Neural crest cell (in vitro differentiated cells): ENCODE data around the gene HIRA. TPM values are rescaled to one million over a fixed set of nuclear protein-coding genes. Genes with fewer than 3 reads are reported as not detected.

Source experiments
- DNase-seq: peaks from one replicate; pipeline ENCODE4 v3.0.0; 2021; ENCODE audit warnings: low read depth, mixed read lengths, low spot score
- H3K27ac Mint-ChIP-seq: one replicate; pipeline ENCODE4 v1.8.0; 2021; ENCODE audit warnings: mild to moderate bottlenecking, mixed read lengths; ENCODE audit not compliant: unreplicated experiment
- H3K27me3 Mint-ChIP-seq: 2 replicates; pipeline ENCODE4 v1.8.0; 2021; ENCODE audit warnings: low read depth, mild to moderate bottlenecking, mixed read lengths
- H3K36me3 Mint-ChIP-seq: 2 replicates; pipeline ENCODE4 v1.8.0; 2021; ENCODE audit warnings: low read depth, mild to moderate bottlenecking, mixed read lengths
- H3K4me1 Mint-ChIP-seq: 2 replicates; pipeline ENCODE4 v1.8.0; 2021; ENCODE audit warnings: mixed read lengths
- H3K4me3 Mint-ChIP-seq: one replicate; pipeline ENCODE4 v1.8.0; 2021; ENCODE audit warnings: mild to moderate bottlenecking, mixed read lengths
- H3K9me3 Mint-ChIP-seq: 2 replicates; pipeline ENCODE4 v1.8.0; 2021; ENCODE audit warnings: mixed read lengths
- total RNA-seq: library from RNA; stranded (reverse); gene quantifications from 2 replicates; pipeline ENCODE4 v1.2.1, GENCODE V29; 2021
- TF ChIP-seq, protein P1 (sequence below): fragments of 200-600 bp; sonication (generic); conservative IDR thresholded peaks from 2 replicates; pipeline ENCODE4 v1.5.0; 2021; ENCODE audit warnings: antibody characterized with exemption, mild to moderate bottlenecking

HIRA gene
- total RNA-seq, 1 donor from 2014 or later, result 57.1 TPM

DNA sequence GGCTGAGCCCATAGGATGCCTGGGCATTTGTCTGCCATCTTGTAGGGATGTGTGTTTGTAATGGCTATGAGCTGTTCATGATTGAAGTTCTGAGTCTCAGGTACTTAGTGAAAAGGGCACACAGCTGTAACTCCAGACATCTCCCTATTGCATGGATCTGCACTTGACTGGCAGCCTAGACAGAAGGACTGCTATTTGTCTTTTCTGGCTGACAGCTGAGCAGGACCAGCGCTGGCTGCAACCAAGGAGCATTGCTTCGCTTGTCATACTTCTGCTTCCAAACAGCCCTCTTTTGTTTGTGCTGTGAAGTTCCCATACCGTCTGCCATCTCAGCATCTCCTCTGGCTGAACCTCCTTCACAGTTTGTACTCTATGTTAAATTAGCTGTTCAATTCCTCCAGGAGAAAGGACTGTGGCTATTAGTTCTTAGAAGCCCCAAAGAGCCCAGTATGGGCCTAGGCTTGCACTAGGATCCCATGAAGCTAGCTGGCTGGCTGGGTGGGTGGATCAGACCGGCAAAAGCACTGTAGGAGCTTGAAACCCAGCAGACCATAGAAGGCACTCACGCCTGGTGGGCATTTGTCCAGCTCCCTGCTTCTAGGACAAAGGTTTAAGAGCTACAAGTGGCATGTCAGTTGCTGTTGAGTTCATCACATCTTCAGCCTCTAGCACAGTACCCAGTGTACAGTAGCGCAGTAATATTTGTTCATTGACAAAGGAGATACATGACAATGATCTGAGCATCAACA lies 20.4 kb downstream of the HIRA start:
- H3K4me1 Mint-ChIP-seq, result peaks cover 9% of the 10 kb centered on the region
- H3K9me3 Mint-ChIP-seq, result peaks cover 4% of the 10 kb centered on the region
- TF ChIP-seq, protein P1, sequence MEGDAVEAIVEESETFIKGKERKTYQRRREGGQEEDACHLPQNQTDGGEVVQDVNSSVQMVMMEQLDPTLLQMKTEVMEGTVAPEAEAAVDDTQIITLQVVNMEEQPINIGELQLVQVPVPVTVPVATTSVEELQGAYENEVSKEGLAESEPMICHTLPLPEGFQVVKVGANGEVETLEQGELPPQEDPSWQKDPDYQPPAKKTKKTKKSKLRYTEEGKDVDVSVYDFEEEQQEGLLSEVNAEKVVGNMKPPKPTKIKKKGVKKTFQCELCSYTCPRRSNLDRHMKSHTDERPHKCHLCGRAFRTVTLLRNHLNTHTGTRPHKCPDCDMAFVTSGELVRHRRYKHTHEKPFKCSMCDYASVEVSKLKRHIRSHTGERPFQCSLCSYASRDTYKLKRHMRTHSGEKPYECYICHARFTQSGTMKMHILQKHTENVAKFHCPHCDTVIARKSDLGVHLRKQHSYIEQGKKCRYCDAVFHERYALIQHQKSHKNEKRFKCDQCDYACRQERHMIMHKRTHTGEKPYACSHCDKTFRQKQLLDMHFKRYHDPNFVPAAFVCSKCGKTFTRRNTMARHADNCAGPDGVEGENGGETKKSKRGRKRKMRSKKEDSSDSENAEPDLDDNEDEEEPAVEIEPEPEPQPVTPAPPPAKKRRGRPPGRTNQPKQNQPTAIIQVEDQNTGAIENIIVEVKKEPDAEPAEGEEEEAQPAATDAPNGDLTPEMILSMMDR, result no peak
- H3K27me3 Mint-ChIP-seq, result no peaks in the 10 kb centered on the region
- no peak overlapping the region for H3K4me3 Mint-ChIP-seq
- peaks cover 6% of the 10 kb centered on the region for H3K36me3 Mint-ChIP-seq
- peak overlapping the region; percentile 9 for H3K27ac Mint-ChIP-seq
- no peak for DNase-seq

DNA sequence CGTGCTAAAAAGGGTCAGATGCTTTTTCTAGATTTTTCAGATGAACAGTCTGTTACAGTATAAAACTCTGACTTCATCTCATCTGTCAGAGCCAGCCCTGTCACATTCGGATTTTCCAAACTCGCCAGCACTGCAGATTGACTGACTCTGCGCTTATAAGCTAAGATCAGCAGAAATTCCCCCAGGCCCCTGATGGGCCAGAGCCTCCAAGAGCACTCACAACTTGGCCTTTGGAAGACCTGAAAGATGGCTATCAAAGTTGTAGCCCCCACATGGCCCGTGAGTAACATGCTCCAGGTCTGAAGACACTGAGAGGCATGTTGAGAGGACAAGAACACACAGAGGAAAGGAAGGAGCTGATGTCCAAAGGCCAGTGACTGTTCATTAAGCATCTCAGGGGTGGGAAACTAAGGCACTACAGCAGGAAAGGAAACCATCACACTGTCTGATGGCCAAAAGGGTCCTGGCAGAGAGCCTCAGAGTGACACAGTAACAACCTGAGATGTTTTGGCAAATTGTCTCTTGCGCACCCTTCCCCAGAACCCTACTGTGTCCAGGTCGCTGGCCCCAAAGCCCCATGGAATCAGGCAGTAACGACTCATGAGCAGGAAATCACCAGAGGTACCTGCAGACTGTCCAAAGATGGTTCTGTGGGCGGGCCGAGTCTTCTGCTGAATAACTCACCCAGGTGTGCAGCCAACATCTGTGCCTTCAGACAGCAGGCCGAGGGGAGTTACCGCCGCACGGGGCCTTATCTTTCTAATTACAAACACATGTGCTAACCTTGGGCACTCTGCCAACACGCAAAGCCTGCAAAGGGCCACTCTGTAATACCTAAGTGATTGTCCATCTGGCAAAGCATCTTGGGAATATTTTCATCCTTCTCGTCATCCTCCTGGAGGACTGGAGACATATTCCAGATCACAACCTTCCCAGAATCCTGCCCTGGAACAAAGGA lies 23.6 kb downstream of the HIRA start:
- no peaks in the 10 kb centered on the region for H3K27me3 Mint-ChIP-seq
- TF ChIP-seq, protein P1, result no peak
- H3K27ac Mint-ChIP-seq, result no peak overlapping the region
- peaks cover 3% of the 10 kb centered on the region for H3K4me1 Mint-ChIP-seq
- no peaks in the 10 kb centered on the region for H3K9me3 Mint-ChIP-seq
- no peak overlapping the region for H3K4me3 Mint-ChIP-seq
- peaks cover 11% of the 10 kb centered on the region for H3K36me3 Mint-ChIP-seq
- DNase-seq, result no peak

DNA sequence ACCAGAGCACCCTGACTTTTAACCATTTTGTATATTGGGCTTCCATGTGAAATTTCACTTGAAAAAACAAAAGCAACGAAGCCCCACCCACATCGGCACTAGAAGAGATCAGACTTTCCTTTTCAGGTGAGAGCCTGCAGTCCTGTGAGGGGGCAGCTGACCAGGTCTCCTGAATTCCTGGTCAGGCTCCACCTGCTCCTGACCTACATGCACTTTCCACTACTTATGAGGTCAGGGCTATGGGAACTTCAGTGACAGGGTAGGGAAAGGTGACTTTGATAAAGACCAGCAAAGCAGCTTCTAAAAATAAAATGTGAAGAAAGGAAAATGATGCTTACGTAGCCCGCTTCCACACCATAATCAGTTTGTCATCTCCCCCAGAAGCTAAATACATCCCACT lies 24.7 kb downstream of the HIRA start:
- H3K27ac Mint-ChIP-seq, result no peak overlapping the region
- no peaks in the 10 kb centered on the region for H3K4me1 Mint-ChIP-seq
- DNase-seq, result no peak
- no peak overlapping the region for H3K4me3 Mint-ChIP-seq
- TF ChIP-seq, protein P1, result no peak
- H3K9me3 Mint-ChIP-seq, result no peaks in the 10 kb centered on the region
- H3K27me3 Mint-ChIP-seq, result no peaks in the 10 kb centered on the region
- H3K36me3 Mint-ChIP-seq, result peaks cover 11% of the 10 kb centered on the region

DNA sequence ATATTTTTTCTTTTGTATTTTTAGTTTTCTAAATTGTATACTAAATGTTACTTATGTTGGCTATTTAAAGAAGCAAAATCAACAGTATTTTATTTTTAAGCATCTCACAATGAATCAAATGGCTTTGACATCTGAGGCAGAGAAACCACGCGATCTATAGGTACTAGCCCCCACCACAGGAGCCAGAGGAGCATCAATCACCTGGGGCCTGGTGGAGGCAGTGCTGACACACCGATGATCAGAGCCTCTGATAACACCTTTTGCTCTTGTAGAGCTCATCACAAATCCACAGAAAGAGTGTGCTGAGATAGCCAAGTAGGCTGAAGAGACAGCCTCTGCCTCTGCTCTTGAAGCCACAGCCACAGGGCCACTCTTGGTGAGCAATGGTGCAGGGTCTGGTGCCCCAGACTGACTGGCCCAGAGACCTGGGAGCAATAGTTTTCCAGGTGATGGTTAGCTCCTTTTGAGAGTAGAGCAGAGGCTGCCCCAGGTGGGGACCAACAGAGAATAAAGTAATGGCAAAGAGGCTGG lies 25.2 kb downstream of the HIRA start:
- TF ChIP-seq, protein P1, result no peak
- no peaks in the 10 kb centered on the region for H3K4me1 Mint-ChIP-seq
- no peaks in the 10 kb centered on the region for H3K27me3 Mint-ChIP-seq
- H3K27ac Mint-ChIP-seq, result no peak overlapping the region
- no peaks in the 10 kb centered on the region for H3K9me3 Mint-ChIP-seq
- no peak overlapping the region for H3K4me3 Mint-ChIP-seq
- DNase-seq, result no peak
- peaks cover 11% of the 10 kb centered on the region for H3K36me3 Mint-ChIP-seq

DNA sequence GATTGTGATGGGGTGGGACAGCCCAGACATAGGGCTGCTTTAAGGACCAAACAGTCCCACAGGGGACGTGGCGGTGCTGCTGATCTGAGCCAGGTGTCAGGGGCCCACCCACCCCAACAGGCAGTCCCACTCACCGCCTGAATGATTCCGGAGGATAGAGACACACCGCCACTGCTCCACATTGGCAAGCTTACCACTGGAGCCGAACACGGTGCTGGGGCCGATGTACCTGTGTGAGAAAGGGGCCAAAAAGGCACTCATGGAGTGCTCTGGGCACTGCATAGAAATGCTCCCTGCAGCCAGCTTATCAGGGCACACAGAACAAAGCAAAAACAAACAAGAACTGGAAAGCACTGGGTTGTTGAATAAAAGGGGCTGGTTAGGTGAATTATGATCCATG lies 25.9 kb downstream of the HIRA start:
- Mint-ChIP-seq H3K27ac (no peak overlapping the region), H3K4me3 (no peak overlapping the region), H3K36me3 (peaks cover 12% of the 10 kb centered on the region)

More for the DNA sequence above, 25.9 kb downstream of the HIRA start:
- DNase-seq, result no peak
- Mint-ChIP-seq H3K9me3 (no peaks in the 10 kb centered on the region), H3K27me3 (no peaks in the 10 kb centered on the region), H3K4me1 (no peaks in the 10 kb centered on the region)
- TF ChIP-seq, protein P1, result no peak
